Measurements from ENCODE around the gene CACNA1B. TPM values are rescaled to one million over a fixed set of nuclear protein-coding genes. Genes with fewer than 3 reads are reported as not detected.

CACNA1B gene
- polyA plus RNA-seq, 1 of the 3 experiments (the other 2 are of a cell fraction) = 0.03 TPM

DNA sequence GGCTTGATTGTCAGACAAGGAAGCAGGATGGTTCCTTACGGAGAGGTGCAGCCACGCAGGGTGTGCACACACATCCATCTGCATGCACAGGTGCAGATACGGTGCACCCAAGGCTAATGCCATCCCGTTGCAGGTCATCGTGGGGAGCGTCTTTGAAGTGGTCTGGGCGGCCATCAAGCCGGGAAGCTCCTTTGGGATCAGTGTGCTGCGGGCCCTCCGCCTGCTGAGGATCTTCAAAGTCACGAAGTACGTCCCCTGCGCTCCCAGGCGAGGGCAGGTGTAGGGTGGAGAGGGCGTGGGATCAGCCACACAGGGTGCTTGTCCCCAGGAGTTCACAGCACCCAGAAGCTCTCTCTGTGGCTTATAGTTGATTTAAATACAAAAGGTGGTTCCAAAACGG lies 106.4 kb downstream of the CACNA1B start:
- Histone ChIP-seq H3K9me2 (no peaks in the 10 kb centered on the region), H3K4me1 (ENCODE audit: control insufficient read depth in 1 of 2, insufficient read depth in 2 of 2, low read depth in 1 of 2, low read length in 1 of 2) (no peaks in the 10 kb centered on the region), H3K4me2 (no peak overlapping the region), H3K9me3 (no peaks in the 10 kb centered on the region), H3F3A (replicated peaks; ENCODE audit: insufficient read depth) (no peaks in the 10 kb centered on the region), H3K36me3 (replicated peaks in 1 of 2; ENCODE audit: control insufficient read depth in 1 of 2, insufficient read depth in 2 of 2, low read length in 1 of 2) (no peaks in the 10 kb centered on the region), H2AFZ (ENCODE audit: low read depth) (no peak overlapping the region), H3K9ac (no peak overlapping the region), H3K27ac (ENCODE audit: low read depth in 2 of 2, low read length in 1 of 2) (no peak overlapping the region), H4K20me1 (ENCODE audit: insufficient read depth) (no peaks in the 10 kb centered on the region), H3K4me3 (ENCODE audit: low read depth in 2 of 2, low read length in 1 of 2) (no peak overlapping the region), H3K27me3 (ENCODE audit: insufficient read depth) (no peaks in the 10 kb centered on the region), H3K79me2 (ENCODE audit: insufficient read depth) (no peaks in the 10 kb centered on the region)
- no peak for DNase-seq
- ChIA-PET CTCF (no interaction called here), POLR2A (no interaction called here)
- TF ChIP-seq POLR2AphosphoS5 (IDR thresholded peaks at IDR 0.05; ENCODE audit: low read depth, low read length) (no peak), NFIC (IDR thresholded peaks at IDR 0.05; ENCODE audit: borderline replicate concordance) (no peak), MEF2A (IDR thresholded peaks at IDR 0.05; ENCODE audit: borderline replicate concordance, low read depth) (no peak), FOSL2 (IDR thresholded peaks at IDR 0.05; ENCODE audit: borderline replicate concordance, low read depth) (no peak), GATA2 (CRISPR knock-in tag; IDR thresholded peaks at IDR 0.05) (no peak), EP300 (IDR thresholded peaks at IDR 0.05; ENCODE audit: borderline replicate concordance in 1 of 2, low read depth in 1 of 2, low read length in 1 of 2) (no peak), JUND (IDR thresholded peaks at IDR 0.05) (no peak), EZH2phosphoT487 (IDR thresholded peaks at IDR 0.05; ENCODE audit: borderline replicate concordance, low read depth) (no peak), SMC3 (IDR thresholded peaks at IDR 0.05; ENCODE audit: low read depth, low read length) (no peak), USF2 (IDR thresholded peaks at IDR 0.05; ENCODE audit: borderline replicate concordance, low read depth, low read length) (no peak), YY1 (IDR thresholded peaks at IDR 0.05; ENCODE audit: low read depth) (no peak), TAF1 (IDR thresholded peaks at IDR 0.05; ENCODE audit: borderline replicate concordance, low read depth, low read length) (no peak), USF1 (IDR thresholded peaks at IDR 0.05; ENCODE audit: borderline replicate concordance, low read depth) (no peak), FOXJ3 (CRISPR knock-in tag; IDR thresholded peaks at IDR 0.05) (no peak), FOXM1 (IDR thresholded peaks at IDR 0.05; ENCODE audit: low read depth) (no peak)
- TF ChIP-seq, protein P1, sequence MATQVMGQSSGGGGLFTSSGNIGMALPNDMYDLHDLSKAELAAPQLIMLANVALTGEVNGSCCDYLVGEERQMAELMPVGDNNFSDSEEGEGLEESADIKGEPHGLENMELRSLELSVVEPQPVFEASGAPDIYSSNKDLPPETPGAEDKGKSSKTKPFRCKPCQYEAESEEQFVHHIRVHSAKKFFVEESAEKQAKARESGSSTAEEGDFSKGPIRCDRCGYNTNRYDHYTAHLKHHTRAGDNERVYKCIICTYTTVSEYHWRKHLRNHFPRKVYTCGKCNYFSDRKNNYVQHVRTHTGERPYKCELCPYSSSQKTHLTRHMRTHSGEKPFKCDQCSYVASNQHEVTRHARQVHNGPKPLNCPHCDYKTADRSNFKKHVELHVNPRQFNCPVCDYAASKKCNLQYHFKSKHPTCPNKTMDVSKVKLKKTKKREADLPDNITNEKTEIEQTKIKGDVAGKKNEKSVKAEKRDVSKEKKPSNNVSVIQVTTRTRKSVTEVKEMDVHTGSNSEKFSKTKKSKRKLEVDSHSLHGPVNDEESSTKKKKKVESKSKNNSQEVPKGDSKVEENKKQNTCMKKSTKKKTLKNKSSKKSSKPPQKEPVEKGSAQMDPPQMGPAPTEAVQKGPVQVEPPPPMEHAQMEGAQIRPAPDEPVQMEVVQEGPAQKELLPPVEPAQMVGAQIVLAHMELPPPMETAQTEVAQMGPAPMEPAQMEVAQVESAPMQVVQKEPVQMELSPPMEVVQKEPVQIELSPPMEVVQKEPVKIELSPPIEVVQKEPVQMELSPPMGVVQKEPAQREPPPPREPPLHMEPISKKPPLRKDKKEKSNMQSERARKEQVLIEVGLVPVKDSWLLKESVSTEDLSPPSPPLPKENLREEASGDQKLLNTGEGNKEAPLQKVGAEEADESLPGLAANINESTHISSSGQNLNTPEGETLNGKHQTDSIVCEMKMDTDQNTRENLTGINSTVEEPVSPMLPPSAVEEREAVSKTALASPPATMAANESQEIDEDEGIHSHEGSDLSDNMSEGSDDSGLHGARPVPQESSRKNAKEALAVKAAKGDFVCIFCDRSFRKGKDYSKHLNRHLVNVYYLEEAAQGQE (IDR thresholded peaks at IDR 0.05; ENCODE audit: low read depth, low read length) = no peak
- TF ChIP-seq, protein P2, sequence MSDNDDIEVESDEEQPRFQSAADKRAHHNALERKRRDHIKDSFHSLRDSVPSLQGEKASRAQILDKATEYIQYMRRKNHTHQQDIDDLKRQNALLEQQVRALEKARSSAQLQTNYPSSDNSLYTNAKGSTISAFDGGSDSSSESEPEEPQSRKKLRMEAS (IDR thresholded peaks at IDR 0.05; ENCODE audit: low read depth) = no peak
- 41% methylated on average over 13 of the region's 16 CpGs for WGBS (ENCODE audit: low lambda C conversion rate)

Measured in SK-N-SH (cell line).